Gastrocnemius medialis (tissue), 4 donors: ENCODE measurements around the gene FARP1.

Experiments used
- POLR2A ChIP-seq, 2 donors: fragments of 450-650 bp; IDR thresholded peaks; one replicate each; pipeline ENCODE4 v1.6.1; 2017; ENCODE audit warnings: antibody characterized with exemption in 2 of 2, mild to moderate bottlenecking in 2 of 2, moderate library complexity in 2 of 2
- TF ChIP-seq, protein P1 (sequence below), 5 experiments: fragments of 450-650 bp in 3 of 5; fragments of 200-600 bp in 2 of 5; sonication (generic) in 2 of 5; IDR thresholded peaks in 4 of 5; conservative IDR thresholded peaks in 1 of 5; 1 replicate in 4 of 5; 2 replicates in 1 of 5; pipeline ENCODE4 v1.5.1; 2016 to 2019; ENCODE audit warnings: antibody characterized with exemption in 5 of 5, mild to moderate bottlenecking in 3 of 5, moderate library complexity in 3 of 5

DNA sequence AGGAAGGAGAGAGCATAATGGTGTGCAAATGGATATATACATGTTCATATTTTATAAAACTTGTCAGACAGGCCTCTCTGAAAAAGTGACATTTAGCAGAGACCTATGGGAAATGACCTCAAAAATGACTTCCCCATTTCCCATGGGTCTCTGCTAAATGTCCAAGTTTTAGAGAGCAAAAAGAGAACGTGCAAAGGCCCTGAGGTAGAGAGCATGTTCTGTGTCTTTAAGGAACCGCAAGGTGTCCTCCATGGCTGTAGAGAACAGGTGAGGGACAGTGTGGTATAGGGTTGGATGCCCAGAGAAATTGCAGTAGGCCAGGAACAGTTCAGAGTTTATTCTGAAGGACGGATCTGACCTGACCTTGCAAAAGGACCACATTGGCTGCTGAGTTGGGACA lies 147.4 kb downstream of the FARP1 start:
- TF ChIP-seq, protein P1, sequence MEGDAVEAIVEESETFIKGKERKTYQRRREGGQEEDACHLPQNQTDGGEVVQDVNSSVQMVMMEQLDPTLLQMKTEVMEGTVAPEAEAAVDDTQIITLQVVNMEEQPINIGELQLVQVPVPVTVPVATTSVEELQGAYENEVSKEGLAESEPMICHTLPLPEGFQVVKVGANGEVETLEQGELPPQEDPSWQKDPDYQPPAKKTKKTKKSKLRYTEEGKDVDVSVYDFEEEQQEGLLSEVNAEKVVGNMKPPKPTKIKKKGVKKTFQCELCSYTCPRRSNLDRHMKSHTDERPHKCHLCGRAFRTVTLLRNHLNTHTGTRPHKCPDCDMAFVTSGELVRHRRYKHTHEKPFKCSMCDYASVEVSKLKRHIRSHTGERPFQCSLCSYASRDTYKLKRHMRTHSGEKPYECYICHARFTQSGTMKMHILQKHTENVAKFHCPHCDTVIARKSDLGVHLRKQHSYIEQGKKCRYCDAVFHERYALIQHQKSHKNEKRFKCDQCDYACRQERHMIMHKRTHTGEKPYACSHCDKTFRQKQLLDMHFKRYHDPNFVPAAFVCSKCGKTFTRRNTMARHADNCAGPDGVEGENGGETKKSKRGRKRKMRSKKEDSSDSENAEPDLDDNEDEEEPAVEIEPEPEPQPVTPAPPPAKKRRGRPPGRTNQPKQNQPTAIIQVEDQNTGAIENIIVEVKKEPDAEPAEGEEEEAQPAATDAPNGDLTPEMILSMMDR (IDR thresholded peaks at IDR 0.05 in 4 of 5, conservative IDR thresholded peaks at IDR 0.05 in 1 of 5), result no peak
- no peak for TF ChIP-seq POLR2A (IDR thresholded peaks at IDR 0.05)
